HepG2 (cell line): ENCODE measurements around the gene AKR1C4. TPM values are rescaled to one million over a fixed set of nuclear protein-coding genes. Genes with fewer than 3 reads are reported as not detected.
A peak's percentile ranks its signal among the peaks of the same experiment; 100 is the strongest.

Experiments used
- ARID5B ChIP-seq: IDR thresholded peaks from 2 replicates; pipeline ENCODE4 v1.4.0; 2020; ENCODE audit warnings: mild to moderate bottlenecking, missing genetic modification reagents
- DNMT3B ChIP-seq: conservative IDR thresholded peaks from 2 replicates; pipeline ENCODE4 v1.6.1; 2016; ENCODE audit warnings: missing biosample characterization, control low read depth
- EP300 ChIP-seq, 3 experiments: sonication (generic) in 1 of 3; formaldehyde crosslinking in 1 of 3; IDR thresholded peaks; 2 replicates each; pipeline versions ENCODE4 v1.5.1 to v1.6.1; 2011 to 2020; ENCODE audit warnings: low read depth in 2 of 3, low read length in 2 of 3, borderline replicate concordance in 1 of 3, improper control_type of control experiment in 1 of 3, mild to moderate bottlenecking in 1 of 3, missing genetic modification reagents in 1 of 3, moderate library complexity in 1 of 3
- ETV6 ChIP-seq: sonication (generic); formaldehyde crosslinking; conservative IDR thresholded peaks from 2 replicates; pipeline ENCODE4 v1.4.0; 2020; ENCODE audit warnings: missing genetic modification reagents
- FOXK1 ChIP-seq: sonication (generic); formaldehyde crosslinking; IDR thresholded peaks from 2 replicates; pipeline ENCODE4 v1.4.0; 2020; ENCODE audit warnings: low read depth, missing genetic modification reagents, borderline replicate concordance
- HDAC2 ChIP-seq: sonication (generic); formaldehyde crosslinking; IDR thresholded peaks from 2 replicates; pipeline ENCODE4 v1.4.0; 2020; ENCODE audit warnings: missing genetic modification reagents
- KLF6 ChIP-seq: IDR thresholded peaks from 2 replicates; pipeline ENCODE4 v1.8.0; 2016; ENCODE audit warnings: missing biosample characterization, missing genetic modification reagents
- MXD1 ChIP-seq: sonication (generic); formaldehyde crosslinking; IDR thresholded peaks from 2 replicates; pipeline ENCODE4 v1.4.0; 2020; ENCODE audit warnings: mild to moderate bottlenecking, missing genetic modification reagents
- POLR2G ChIP-seq: fragments of 200-400 bp; formaldehyde crosslinking; IDR thresholded peaks from 2 replicates; pipeline ENCODE4 v1.6.1; 2018; ENCODE audit warnings: mild to moderate bottlenecking, low read depth, low read length, moderate library complexity
- RAD21 ChIP-seq: fragments of 450-650 bp; formaldehyde crosslinking; IDR thresholded peaks from 2 replicates; pipeline ENCODE4 v1.5.0; 2020; ENCODE audit warnings: mild to moderate bottlenecking
- SRSF9 ChIP-seq: fragments of 200-400 bp; formaldehyde crosslinking; IDR thresholded peaks from 2 replicates; pipeline ENCODE4 v1.6.1; 2018; ENCODE audit warnings: borderline replicate concordance, mild to moderate bottlenecking, low read depth, low read length; ENCODE audit not compliant: insufficient read depth, poor library complexity, severe bottlenecking
- SUZ12 ChIP-seq: fragments of 150-350 bp; IDR thresholded peaks from 2 replicates; pipeline ENCODE4 v1.6.1; 2014; ENCODE audit warnings: low read depth, low read length
- TCF12 ChIP-seq, 2 experiments: fragments of 450-650 bp in 1 of 2; sonication (generic) in 1 of 2; formaldehyde crosslinking in 1 of 2; IDR thresholded peaks; 2 replicates each; pipeline versions ENCODE4 v1.6.1 to v1.8.0; 2017 to 2022; ENCODE audit warnings: antibody characterized with exemption in 1 of 2, mild to moderate bottlenecking in 1 of 2, missing genetic modification reagents in 1 of 2, moderate library complexity in 1 of 2
- ZBTB8A ChIP-seq: sonication (generic); formaldehyde crosslinking; IDR thresholded peaks from 2 replicates; pipeline ENCODE4 v1.4.0; 2020; ENCODE audit warnings: mild to moderate bottlenecking, low read depth, missing genetic modification reagents, borderline replicate concordance
- ZNF136 ChIP-seq: sonication (generic); formaldehyde crosslinking; IDR thresholded peaks from 2 replicates; pipeline ENCODE4 v1.8.1; 2022; ENCODE audit warnings: low read depth, mild to moderate bottlenecking, moderate library complexity, missing genetic modification reagents
- ZNF180 ChIP-seq: sonication (generic); formaldehyde crosslinking; IDR thresholded peaks from 2 replicates; pipeline ENCODE4 v1.4.0; 2020; ENCODE audit warnings: low read depth, missing genetic modification reagents, borderline replicate concordance
- ZNF367 ChIP-seq: sonication (generic); formaldehyde crosslinking; IDR thresholded peaks from 2 replicates; pipeline ENCODE4 v1.4.0; 2020; ENCODE audit warnings: missing genetic modification reagents, borderline replicate concordance
- ZNF724P ChIP-seq: sonication (generic); formaldehyde crosslinking; IDR thresholded peaks from 2 replicates; pipeline ENCODE4 v1.8.0; 2022; ENCODE audit warnings: missing genetic modification reagents, borderline replicate concordance
- ZNF775 ChIP-seq: sonication (generic); formaldehyde crosslinking; IDR thresholded peaks from 2 replicates; pipeline ENCODE4 v1.4.0; 2020; ENCODE audit warnings: missing genetic modification reagents, mild to moderate bottlenecking, moderate library complexity, borderline replicate concordance
- polyA plus RNA-seq, 8 experiments: library from polyadenylated mRNA; depleted of rRNA in 3 of 8; stranded (reverse) in 7 of 8; unstranded in 1 of 8; fragments of >200 nt; fragmentation: Illumina TruSeq in 4 of 8; extraction: Trizol in 4 of 8; gene quantifications; 2 replicates each; pipeline versions ENCODE4 v1.2.1 to v1.2.3, GENCODE V29; 2011 to 2016; ENCODE audit warnings: low read depth in 4 of 8, missing spikeins in 1 of 8, mixed read lengths in 1 of 8; ENCODE audit not compliant: insufficient read depth in 1 of 8
- total RNA-seq, 5 experiments: library from RNA; depleted of rRNA; stranded (reverse); fragments of >200 nt; fragmentation: Illumina TruSeq; extraction: Trizol; gene quantifications; 2 replicates each; pipeline ENCODE4 v1.2.3, GENCODE V29; 2016; ENCODE audit warnings: low read depth in 1 of 5
- TF ChIP-seq, protein P1 (sequence below): IDR thresholded peaks from 2 replicates; pipeline ENCODE4 v1.6.1; 2016; ENCODE audit warnings: low read depth
- TF ChIP-seq, protein P2 (sequence below): IDR thresholded peaks from 2 replicates; pipeline ENCODE4 v1.6.1; 2016

AKR1C4 gene
- total and polyA plus RNA-seq, 2 of the 13 experiments (the other 11 are each of a cell fraction or from before 2014, with no cell fraction given), result 0.18 to 1.3 TPM

GRCh38 chr10:5147981-5148677 is 48.5 kb upstream of the AKR1C4 start (continued):
- TF ChIP-seq SUZ12 (no peak), POLR2G (peak; percentile 53), ZNF180 (CRISPR knock-in tag) (no peak), RAD21 (CRISPR knock-in tag) (no peak), KLF6 (CRISPR knock-in tag) (peak; percentile 71; the same call in 1 of the 2 replicates), ZNF724P (CRISPR knock-in tag) (no peak), ZBTB8A (CRISPR knock-in tag) (no peak), ZNF136 (CRISPR knock-in tag) (no peak), MXD1 (CRISPR knock-in tag) (no peak), TCF12 (IDR thresholded peaks at IDR 0.05) (no peak), TCF12 (CRISPR knock-in tag; IDR thresholded peaks at IDR 0.05) (no peak), ETV6 (CRISPR knock-in tag) (no peak), ZNF775 (0 out of 2 replicates have a peak, but pooled peaks have one; percentile 32), HDAC2 (CRISPR knock-in tag) (peak; percentile 78), EP300 (IDR thresholded peaks at IDR 0.05; ENCODE audit: low read depth in 2 of 2, low read length in 2 of 2) (peak; percentile 65 to 99; a peak in 3 of 4 replicates), EP300 (CRISPR knock-in tag; IDR thresholded peaks at IDR 0.05; ENCODE audit: borderline replicate concordance) (peak; percentile 92; the same call in 1 of the 2 replicates), ZNF367 (CRISPR knock-in tag) (no peak), ARID5B (CRISPR knock-in tag) (peak; percentile 94), SRSF9 (no peak), FOXK1 (CRISPR knock-in tag) (0 out of 2 replicates have a peak, but pooled peaks have one; percentile 12), DNMT3B (0 out of 2 replicates have a peak, but pooled peaks have one; percentile 8)
- TF ChIP-seq, protein P1, sequence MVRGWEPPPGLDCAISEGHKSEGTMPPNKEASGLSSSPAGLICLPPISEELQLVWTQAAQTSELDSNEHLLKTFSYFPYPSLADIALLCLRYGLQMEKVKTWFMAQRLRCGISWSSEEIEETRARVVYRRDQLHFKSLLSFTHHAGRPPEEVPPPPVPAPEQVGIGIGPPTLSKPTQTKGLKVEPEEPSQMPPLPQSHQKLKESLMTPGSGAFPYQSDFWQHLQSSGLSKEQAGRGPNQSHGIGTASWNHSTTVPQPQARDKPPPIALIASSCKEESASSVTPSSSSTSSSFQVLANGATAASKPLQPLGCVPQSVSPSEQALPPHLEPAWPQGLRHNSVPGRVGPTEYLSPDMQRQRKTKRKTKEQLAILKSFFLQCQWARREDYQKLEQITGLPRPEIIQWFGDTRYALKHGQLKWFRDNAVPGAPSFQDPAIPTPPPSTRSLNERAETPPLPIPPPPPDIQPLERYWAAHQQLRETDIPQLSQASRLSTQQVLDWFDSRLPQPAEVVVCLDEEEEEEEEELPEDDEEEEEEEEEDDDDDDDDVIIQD (CRISPR knock-in tag), result peak; percentile 85
- TF ChIP-seq, protein P2, sequence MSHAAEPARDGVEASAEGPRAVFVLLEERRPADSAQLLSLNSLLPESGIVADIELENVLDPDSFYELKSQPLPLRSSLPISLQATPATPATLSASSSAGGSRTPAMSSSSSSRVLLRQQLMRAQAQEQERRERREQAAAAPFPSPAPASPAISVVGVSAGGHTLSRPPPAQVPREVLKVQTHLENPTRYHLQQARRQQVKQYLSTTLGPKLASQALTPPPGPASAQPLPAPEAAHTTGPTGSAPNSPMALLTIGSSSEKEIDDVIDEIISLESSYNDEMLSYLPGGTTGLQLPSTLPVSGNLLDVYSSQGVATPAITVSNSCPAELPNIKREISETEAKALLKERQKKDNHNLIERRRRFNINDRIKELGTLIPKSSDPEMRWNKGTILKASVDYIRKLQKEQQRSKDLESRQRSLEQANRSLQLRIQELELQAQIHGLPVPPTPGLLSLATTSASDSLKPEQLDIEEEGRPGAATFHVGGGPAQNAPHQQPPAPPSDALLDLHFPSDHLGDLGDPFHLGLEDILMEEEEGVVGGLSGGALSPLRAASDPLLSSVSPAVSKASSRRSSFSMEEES, result peak; percentile 59; the same call in 1 of the 2 replicates
